ENCODE measurements around the gene BCL11B.

GRCh38 chr14:99296517-99296916 lies 24.5 kb upstream of the BCL11B start:
- TF ChIP-seq, protein P1, sequence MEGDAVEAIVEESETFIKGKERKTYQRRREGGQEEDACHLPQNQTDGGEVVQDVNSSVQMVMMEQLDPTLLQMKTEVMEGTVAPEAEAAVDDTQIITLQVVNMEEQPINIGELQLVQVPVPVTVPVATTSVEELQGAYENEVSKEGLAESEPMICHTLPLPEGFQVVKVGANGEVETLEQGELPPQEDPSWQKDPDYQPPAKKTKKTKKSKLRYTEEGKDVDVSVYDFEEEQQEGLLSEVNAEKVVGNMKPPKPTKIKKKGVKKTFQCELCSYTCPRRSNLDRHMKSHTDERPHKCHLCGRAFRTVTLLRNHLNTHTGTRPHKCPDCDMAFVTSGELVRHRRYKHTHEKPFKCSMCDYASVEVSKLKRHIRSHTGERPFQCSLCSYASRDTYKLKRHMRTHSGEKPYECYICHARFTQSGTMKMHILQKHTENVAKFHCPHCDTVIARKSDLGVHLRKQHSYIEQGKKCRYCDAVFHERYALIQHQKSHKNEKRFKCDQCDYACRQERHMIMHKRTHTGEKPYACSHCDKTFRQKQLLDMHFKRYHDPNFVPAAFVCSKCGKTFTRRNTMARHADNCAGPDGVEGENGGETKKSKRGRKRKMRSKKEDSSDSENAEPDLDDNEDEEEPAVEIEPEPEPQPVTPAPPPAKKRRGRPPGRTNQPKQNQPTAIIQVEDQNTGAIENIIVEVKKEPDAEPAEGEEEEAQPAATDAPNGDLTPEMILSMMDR (IDR thresholded peaks at IDR 0.05 in 2 of 3, conservative IDR thresholded peaks at IDR 0.05 in 1 of 3; ENCODE audit: control insufficient read depth in 2 of 3, extremely low read depth in 1 of 3, insufficient read depth in 1 of 3, low read depth in 3 of 3, low read length in 3 of 3): no peak
- no peak for TF ChIP-seq ATF3 (IDR thresholded peaks at IDR 0.05; ENCODE audit: borderline replicate concordance, extremely low read depth, low read depth, low read length)
- TF ChIP-seq NFYA (IDR thresholded peaks at IDR 0.05; ENCODE audit: borderline replicate concordance, low read depth, low read length): no peak
- TF ChIP-seq, protein P2, sequence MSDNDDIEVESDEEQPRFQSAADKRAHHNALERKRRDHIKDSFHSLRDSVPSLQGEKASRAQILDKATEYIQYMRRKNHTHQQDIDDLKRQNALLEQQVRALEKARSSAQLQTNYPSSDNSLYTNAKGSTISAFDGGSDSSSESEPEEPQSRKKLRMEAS (IDR thresholded peaks at IDR 0.05; ENCODE audit: low read depth, low read length): no peak
- TF ChIP-seq, protein P3, sequence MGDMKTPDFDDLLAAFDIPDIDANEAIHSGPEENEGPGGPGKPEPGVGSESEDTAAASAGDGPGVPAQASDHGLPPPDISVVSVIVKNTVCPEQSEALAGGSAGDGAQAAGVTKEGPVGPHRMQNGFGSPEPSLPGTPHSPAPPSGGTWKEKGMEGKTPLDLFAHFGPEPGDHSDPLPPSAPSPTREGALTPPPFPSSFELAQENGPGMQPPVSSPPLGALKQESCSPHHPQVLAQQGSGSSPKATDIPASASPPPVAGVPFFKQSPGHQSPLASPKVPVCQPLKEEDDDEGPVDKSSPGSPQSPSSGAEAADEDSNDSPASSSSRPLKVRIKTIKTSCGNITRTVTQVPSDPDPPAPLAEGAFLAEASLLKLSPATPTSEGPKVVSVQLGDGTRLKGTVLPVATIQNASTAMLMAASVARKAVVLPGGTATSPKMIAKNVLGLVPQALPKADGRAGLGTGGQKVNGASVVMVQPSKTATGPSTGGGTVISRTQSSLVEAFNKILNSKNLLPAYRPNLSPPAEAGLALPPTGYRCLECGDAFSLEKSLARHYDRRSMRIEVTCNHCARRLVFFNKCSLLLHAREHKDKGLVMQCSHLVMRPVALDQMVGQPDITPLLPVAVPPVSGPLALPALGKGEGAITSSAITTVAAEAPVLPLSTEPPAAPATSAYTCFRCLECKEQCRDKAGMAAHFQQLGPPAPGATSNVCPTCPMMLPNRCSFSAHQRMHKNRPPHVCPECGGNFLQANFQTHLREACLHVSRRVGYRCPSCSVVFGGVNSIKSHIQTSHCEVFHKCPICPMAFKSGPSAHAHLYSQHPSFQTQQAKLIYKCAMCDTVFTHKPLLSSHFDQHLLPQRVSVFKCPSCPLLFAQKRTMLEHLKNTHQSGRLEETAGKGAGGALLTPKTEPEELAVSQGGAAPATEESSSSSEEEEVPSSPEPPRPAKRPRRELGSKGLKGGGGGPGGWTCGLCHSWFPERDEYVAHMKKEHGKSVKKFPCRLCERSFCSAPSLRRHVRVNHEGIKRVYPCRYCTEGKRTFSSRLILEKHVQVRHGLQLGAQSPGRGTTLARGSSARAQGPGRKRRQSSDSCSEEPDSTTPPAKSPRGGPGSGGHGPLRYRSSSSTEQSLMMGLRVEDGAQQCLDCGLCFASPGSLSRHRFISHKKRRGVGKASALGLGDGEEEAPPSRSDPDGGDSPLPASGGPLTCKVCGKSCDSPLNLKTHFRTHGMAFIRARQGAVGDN (IDR thresholded peaks at IDR 0.05): no peak
- no peak for TF ChIP-seq SREBF1 (IDR thresholded peaks at IDR 0.05; ENCODE audit: low read length)
- no peak for TF ChIP-seq EZH2 (IDR thresholded peaks at IDR 0.05; ENCODE audit: borderline replicate concordance, control insufficient read depth, low read depth, low read length)
- TF ChIP-seq, protein P4, sequence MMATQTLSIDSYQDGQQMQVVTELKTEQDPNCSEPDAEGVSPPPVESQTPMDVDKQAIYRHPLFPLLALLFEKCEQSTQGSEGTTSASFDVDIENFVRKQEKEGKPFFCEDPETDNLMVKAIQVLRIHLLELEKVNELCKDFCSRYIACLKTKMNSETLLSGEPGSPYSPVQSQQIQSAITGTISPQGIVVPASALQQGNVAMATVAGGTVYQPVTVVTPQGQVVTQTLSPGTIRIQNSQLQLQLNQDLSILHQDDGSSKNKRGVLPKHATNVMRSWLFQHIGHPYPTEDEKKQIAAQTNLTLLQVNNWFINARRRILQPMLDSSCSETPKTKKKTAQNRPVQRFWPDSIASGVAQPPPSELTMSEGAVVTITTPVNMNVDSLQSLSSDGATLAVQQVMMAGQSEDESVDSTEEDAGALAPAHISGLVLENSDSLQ (IDR thresholded peaks at IDR 0.05): no peak
- TF ChIP-seq TARDBP (IDR thresholded peaks at IDR 0.05; ENCODE audit: borderline replicate concordance): no peak
- TF ChIP-seq GABPA (IDR thresholded peaks at IDR 0.05; ENCODE audit: low read depth): no peak
